Right renal pelvis (tissue), 4 donors: ENCODE data around the gene TEX9. TPM values are rescaled to one million over a fixed set of nuclear protein-coding genes. Genes with fewer than 3 reads are reported as not detected.
A peak's percentile ranks its signal among the peaks of the same experiment; 100 is the strongest.
"Not testable (repeated sequence)": the region's sequence is repeated elsewhere in the genome, so short reads cannot be mapped to it uniquely, and the experiment has no call there.

ENCODE experiments used
- DNase-seq, 4 donors: peaks; one replicate each; pipeline ENCODE4 v3.0.0-alpha.2; 2013; ENCODE audit warnings: low read depth in 4 of 4, low spot score in 3 of 4, missing footprints in 1 of 4
- polyA plus RNA-seq, 4 donors: library from polyadenylated mRNA; unstranded; fragments of 120-200 nt; gene quantifications; one replicate each; pipeline ENCODE4 v1.2.1, GENCODE V29; 2013; ENCODE audit not compliant: insufficient read length in 4 of 4

Gene TEX9
- polyA plus RNA-seq, result 10 to 100 TPM; 26.4 to 34.7 (median 31.1) TPM

DNA sequence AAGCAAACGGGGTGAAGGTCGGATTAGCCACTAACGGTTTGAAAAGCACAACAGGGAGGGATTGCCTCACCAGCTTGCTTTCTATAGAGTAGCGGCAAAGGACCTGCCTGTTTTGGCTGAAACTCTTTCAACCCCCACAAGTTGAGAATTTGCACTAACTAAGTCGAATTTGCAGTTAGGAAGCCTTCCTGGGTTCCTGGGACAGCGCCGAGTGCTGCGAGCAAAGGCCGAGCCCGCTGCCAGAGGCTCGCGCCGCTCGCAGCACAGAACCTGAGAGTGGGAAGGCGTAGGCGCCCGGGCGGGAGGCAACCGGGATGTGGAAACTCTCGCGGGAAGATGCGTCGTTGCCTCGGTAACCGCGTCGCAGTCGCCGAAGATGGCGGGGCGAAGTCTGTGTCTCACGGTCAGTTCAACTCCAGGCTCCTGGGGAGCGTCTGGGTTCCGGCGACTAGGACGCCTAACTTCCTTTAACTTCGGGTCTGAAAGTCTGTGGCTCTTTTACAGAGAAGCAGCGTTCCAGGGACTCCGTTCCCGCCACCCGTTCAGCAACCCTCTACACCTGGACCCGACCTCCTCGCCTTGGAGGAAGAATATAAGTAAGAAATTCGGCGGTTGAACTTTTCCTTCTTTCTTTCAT, at the start of gene TEX9:
TEX9 (plus strand) TSS at position 352 of the 637 bp plus-strand sequence; CDS start at position 377, 25 bp downstream.
- DNase-seq, result peak; percentile 77 to 89 (median 82)

DNA sequence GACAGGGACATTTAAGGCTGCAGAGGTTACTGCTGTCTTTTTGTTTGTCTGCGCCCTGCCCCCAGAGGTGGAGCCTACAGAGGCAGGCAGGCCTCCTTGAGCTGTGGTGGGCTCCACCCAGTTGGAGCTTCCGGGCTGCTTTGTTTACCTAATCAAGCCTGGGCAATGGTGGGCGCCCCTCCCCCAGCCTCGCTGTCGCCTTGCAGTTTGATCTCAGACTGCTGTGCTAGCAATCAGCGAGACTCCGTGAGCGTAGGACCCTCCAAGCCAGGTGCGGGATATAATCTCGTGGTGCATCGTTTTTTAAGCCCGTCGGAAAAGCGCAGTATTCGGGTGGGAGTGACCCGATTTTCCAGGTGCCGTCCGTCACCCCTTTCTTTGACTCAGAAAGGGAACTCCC, 48.7 kb upstream of the TEX9 start:
- not testable (repeated sequence) for DNase-seq

DNA sequence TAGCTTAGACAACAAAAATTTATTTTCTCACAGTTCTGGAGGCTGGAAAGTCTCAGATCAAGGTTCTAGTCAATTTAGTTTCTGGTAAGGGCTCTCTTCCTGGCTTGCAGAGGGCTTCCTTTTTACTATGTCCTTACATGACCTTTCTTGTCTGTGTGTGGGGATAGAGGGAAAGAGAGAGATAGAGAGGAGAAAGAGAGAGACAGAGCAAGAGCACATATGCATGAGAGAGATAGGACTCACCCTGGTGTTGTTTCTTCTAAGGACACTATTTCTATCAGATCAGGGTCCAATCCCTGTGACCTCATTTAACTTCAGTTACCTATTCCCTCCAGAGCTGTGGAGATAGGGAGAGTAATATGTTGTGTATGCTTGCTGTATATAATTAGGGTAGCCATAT, 44.9 kb upstream of the TEX9 start:
- no peak for DNase-seq

DNA sequence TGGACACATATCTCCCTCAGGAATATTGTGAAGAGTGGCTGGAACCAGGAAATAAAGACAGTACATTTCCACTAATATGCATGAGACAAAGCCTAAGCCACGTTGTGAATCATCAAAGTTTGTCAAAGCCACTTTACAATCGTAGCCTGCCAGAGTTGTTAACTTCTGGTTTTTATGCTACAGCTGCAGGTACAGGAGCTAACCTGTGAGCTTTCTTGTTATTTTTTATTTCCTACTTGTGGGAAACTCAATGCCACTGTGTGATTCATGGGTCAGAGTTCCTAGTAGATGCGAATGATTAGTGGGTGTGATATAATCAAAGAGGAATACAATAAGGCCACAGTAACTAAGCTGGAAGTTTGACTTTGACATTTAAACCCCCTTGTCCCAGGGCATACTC, 44.4 kb upstream of the TEX9 start:
- DNase-seq, result no peak

DNA sequence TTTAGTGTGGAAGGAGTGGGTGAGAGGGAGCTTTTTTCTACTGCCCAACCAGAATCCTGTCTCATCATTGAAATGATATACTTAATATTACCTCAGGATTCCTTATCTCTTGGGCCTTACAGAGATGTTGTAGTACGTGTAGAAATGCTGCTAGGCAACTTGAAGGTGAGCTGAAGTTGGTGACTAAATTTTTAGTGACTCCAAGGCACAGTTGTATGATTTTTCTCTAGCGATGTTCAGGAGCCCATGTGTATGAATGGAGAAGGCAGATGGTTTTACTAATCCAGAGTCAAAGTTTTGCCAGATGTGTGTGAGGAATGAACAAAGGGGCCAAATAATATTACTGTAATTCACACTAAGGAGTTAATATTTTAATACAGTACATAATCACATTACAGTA, 42.8 kb upstream of the TEX9 start:
- DNase-seq, result no peak

DNA sequence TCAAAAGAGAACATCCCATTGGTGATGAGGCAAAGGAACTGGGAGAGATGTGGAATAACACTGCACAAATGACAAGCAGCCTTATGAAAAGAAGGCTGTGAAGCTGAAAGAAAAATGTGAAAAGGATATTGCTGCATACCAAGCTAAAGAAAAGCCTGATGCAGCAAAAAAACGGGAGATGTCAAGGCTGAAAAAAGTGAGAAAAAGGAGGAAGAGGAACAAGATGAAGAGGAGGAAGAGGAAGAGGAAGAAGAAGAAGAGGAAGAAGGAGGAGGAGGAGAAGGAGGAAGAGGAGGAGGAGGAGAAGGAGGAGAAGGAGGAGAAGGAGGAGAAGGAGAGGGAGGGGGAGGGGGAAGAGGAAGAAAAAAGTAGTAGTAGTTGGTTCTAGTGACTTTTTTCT, 41.8 kb upstream of the TEX9 start:
- no peak for DNase-seq

DNA sequence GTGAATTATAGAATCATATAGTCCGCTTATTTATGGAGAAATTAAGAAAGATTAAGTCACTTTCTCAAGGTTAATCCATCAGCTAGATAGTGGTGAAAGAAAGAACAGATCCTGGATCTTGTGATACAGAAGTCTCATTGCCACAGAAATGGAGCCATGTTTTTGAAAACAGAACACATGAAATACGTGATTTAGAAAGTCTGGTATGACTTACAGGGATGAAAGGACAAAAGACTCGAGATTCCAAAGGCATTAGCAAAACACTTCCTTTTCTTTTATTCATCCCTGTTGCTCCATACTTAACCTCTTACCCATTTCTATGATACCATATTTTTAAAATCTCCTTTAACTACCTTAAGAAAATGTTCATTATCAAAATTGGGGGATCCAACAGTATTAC, 40.0 kb upstream of the TEX9 start:
- no peak for DNase-seq

DNA sequence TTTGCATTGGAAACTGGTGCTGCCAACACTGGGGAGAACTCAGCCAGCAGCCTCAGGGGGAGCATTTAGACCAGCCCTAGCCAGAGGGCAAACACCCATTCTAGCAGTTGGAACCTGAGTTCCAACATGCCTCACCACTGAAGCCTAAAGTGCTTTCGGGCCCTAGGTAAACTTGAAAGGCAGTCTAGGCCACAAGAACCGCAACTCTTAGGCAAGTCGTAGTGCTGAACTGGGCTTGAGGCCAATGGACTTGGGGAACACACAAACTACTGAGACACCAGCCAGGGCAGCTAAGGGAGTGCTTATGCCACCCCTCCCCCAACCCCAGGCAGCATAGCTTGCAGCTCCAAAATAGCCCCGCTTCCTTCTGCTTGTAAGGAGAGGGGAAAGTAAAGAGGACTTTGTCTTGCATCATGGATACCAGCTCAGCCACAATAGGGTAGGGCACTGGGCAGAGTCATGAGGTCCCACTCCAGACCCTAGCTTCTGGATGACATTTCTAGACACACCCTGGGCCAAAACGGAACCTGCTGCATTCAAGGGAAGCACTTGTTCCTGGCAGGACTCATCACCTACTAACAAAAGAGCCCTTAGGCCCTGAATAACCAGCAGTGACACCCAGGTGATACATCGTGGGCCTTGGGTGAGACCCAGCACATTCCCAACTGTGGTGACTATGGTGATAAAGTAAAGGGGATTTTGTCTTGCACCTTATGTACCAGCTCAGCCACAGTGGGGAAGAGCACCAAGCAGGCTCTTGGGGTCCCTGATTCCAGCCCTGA, 37.3 kb upstream of the TEX9 start:
- DNase-seq, result no peak

DNA sequence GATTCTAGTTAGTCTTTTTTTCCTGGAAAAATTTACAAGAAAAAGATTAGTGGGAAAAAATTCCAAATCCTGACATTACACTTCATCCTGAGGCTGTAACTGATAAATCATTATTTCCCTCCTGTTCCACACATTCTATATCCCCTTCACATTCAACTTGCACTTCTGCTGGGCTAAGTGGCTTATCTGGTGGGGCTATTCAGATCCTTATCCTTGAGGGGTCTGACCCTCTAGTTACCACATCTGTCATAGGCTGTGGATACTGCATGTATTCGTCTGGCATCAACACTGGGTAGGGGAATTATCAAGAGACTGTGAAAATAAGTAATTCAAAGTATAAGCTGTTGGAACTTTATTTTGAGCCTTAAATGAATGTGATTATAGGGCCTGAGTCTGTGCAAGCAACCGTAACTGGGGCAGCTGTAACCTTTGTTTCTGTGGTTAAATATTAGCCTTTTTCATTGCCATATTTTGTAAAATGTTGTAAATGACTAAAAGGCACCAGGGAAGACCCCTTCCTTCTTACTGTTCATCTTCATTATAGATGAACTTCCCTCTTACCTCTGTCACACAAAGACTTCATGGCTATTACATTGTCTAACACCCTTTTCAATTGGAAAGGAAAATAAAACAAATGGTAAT, 28.0 kb upstream of the TEX9 start:
- no peak for DNase-seq

DNA sequence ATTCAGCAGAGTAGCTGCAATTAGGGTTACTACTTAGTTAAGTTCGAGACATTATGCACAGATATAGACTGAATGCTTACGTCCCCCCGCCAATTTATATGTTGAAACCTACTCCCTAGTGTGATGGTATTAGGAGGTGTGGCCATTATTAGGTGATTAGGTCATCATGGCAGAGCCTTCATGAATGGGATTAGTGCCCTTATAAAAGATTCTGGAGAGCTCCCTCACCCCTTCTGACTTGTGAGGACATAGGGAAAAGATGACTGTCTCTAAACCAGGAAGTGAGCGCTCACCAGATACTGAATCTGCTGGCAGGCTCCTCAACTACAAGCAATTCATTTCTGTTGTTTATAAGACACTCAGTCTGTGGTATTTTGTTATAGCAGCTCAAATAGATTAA, 25.6 kb upstream of the TEX9 start:
- no peak for DNase-seq

DNA sequence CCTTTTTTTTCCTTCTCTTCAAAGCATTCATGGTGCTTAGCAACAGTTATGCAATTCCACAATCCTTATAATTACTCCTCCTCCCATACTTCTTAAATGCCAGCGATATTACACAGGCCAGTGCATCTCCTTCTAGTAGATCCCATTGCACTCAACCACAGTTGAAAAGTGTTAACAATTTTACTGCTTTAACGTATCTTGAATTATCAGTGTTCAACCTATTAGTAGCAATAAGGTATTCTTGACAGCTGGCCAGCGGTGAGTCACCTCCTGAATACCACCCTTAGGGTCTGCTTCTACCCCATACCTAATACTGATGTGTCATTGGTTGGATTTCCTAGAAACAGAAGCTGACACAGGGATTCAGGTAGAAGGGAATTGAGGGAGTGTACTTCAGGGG, 24.0 kb upstream of the TEX9 start:
- no peak for DNase-seq

DNA sequence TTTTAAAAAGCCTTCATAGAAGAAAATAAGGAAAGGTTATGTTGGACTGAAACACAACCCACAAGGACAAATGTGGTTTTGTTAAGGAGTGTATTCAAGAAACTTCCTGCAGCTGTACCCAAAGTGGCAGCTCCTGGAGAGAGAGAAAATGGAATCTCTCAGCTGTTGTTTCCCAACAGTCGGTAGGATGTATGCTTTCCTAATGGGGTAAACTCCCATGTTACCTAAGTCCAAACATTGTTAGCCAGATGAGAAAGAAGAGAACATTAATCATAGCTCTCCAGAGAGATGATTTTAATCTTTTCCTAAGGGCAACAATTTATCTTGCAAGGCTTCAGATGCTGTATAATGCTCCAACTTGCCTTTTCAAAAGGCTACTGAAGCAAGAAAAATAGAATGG, 22.6 kb upstream of the TEX9 start:
- DNase-seq, result no peak

DNA sequence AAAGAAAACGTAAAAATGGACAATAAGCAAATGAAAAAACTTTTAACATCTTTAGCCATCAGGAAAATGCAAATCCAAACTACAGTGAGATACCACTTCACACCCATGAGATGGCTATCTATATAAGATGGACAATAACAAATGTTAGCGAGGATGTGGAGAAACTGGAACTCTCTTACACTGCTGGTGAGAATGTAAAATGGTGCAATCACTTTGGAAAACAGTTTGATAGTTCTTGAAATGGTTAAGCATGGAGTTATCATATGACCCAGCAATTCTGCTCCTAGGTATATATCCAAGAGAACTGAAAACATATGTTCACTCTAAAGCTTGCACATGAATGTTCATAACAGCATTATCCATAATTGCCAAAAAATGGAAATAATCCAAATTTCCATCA, 21.3 kb upstream of the TEX9 start:
- no peak for DNase-seq

DNA sequence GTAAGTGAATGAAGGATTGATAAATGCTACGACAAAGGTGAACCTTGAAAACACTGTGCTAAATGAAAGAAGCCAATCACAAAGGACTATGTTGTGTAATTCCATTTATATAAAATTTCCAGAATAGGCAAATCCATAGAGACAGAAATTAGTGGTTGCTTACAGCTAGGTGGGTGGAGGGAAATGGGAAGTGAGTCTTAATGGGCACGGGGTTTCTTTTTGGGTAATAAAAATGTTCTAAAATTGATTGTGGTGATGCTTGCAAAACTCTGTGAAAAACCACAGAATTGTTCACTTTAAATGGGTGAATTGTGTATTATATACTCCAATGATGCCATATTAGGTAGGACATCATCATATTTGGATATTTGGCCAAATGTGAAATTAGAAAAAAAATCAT, 20.9 kb upstream of the TEX9 start:
- DNase-seq, result no peak

DNA sequence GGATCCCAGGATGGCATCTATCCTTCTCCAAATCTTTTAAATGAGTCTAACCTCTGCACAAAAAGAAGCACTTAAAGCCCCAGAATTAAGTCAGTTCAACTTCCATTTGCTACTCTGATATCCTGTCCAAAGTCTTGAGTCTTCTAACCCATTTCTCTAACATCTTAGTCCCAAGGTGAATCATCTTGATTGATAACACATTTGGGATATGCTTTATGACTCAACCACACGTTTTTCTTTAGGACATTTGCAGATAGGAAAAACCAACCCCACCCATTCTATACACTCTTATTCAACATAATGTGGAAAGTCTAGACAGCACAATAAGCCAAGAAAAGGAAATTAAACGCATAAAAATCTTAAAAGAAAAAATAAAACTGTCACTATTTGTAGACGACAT, 18.8 kb upstream of the TEX9 start:
- DNase-seq, result no peak

DNA sequence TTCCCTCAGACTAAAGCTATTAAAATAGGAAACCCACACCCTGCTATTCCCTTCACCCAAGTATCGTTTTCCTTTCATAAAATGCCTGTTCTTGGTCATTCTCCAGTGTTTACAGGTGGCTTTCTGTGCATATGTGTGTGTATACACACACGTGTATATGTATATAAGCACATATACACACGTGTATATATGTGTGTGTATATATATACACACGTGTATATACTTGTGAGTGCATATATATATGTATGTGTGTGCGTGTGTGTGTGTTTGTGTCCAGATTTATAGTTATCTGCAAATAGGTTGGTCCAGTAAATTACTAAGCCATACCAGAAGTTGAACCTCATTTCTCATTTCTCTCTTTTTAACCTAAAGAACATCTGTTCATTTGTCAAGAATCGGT, 15.7 kb upstream of the TEX9 start:
- DNase-seq, result no peak

DNA sequence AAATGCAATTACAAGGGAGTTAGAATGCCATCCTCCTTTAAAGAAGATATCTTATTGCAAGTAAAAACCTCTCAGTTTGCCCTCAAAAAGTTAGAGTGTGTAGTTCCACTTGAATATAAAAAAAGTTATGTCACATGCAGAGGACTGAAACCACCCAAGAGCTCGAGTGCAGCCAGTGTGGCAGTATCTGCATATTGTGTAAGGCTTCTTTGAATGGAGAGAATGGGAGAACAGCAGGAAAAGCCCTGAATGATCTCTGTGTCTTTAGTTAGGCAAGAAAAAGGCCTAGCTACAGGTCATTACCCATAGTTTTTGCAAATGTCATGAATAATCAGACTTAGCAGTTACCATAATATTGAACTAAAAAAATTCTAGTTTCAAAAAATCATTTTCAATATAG, 13.9 kb upstream of the TEX9 start:
- DNase-seq, result no peak

DNA sequence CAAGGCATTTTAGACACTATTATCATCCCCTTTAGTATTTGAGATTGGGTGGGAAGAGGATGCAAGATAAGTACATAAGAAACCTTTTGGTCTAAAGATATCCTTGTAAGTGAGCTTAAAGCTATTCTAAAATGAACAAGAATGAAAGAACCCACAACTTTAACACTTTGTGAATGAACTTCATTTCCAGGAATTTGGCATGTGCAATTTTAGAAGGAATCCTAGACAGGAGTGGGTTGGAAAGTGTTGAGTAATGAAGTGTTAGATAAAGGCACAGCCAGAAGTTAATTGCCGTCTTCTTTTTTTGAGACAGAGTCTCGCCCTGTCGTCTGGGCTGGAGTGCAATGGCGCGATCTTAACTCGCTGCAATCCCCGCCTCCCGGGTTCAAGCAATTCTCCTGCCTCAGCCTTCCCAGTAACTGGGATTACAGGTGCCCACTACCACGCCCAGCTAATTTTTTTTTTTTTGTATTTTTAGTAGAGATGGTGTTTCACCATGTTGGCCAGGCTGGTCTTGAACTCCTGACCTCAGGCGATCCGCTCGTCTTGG, 13.2 kb upstream of the TEX9 start:
- DNase-seq, result no peak

DNA sequence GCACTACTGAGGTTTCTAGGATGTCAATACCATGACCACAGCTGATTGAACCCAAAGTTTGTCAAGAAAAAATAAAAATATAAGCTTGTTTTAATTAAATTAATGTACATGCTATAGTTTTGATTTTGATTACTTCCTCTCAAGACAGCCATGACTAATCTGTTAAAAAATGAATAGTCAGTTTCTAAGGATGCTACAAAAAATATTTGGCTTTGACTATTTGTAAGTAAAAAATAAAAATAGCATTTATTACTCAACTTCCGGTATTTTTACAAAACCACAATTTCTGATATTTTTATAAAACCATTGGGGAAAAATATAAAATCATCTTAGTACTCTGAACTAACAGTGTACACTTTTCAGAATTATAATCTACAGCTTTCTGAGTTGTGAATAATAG, 12.1 kb upstream of the TEX9 start:
- no peak for DNase-seq

DNA sequence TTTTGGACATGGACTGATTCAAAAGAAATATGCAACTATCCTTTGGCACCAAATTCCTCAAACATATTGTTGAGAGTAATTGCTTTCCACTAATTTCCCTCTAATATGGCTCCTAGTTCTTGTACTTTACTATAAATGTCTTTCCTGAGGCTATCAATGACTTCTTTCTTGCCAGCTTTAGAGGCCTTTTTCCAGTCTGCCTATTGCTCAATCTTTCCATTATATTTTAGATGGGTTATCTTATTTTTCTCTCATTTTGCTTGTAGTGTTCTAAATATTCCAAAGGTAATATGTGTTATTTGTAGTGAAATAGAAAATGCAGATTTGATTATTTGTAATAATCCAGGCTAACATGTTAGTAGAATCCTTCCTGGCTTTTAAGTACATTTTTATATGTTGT, 11.5 kb upstream of the TEX9 start:
- DNase-seq, result no peak

DNA sequence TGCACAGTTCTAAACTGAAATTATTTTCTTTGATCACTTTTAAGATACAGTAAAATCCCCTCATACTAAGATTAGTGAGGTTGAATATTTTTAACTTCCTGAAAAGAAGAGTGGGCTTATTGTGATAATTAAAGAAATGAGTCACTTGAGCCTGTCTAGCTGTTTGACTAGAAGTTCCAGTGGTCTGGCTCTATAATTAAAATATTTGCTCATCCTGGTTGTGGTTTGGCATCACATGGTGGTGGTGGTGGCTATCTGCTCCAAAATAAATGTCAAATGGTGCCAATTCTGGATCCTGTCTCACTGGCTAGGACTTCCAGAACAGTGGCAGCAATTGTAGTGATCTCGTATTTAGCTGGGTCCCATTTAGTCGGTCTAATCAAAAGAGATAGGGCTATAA, 8.6 kb upstream of the TEX9 start:
- no peak for DNase-seq

DNA sequence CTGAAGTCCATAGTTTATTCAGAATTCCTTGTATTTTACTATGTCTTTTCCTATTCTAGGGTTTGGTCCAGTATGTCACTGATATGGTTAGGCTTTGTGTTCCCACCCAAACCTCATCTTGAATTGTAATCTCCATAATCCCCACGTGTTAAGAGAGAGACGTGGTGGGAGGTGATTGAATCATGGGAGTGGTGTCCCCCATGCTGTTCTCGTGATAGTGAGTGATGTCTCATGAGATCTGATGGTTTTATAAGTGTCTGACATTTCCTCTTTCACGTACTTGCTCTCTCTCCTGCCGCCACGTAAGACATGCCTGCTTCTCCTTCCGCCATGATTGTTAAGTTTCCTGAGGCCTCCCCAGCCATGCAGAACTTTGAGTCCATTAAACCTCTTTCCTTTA, 6.6 kb upstream of the TEX9 start:
- DNase-seq, result no peak
